Measurements from ENCODE around the gene OPALIN.

Gene OPALIN, protein sequence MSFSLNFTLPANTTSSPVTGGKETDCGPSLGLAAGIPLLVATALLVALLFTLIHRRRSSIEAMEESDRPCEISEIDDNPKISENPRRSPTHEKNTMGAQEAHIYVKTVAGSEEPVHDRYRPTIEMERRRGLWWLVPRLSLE

DNA sequence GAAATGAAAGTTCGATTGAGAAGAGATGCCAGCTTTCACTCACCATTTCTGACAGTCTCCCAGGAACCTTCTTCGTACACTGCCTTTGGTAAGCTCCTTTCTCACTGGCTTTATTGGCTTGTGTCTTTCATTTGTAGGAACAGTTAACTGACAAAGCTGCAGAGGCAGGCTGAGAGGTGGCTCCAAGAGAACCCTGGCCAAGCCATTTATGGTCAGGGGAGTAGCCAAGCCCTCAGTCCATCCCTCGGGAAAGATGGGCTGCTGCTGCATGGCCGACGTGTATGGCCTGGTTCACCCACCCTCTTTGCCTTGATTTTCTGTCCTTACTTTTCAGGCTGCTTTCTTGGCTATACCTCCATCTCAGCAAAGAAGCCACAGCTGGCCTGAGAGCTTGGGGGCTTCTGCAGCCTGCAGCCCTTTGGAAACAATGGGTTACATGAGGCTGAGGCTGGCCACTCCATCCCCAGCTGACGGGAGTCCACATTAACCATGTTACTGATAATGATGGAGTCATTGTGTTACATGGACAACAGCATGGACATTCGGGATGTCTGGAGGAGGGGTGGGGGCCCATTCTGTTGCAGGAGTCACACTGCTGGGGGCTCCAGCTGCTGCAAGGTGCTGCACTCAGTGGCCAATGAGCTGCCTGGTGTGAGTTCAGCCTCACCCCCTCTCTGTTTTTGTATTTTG is at the start of gene OPALIN:
OPALIN (minus strand) TSS at position 152 of the 690 bp plus-strand sequence; CDS start at position 46, 106 bp downstream.
- DNase-seq: no peak

DNA sequence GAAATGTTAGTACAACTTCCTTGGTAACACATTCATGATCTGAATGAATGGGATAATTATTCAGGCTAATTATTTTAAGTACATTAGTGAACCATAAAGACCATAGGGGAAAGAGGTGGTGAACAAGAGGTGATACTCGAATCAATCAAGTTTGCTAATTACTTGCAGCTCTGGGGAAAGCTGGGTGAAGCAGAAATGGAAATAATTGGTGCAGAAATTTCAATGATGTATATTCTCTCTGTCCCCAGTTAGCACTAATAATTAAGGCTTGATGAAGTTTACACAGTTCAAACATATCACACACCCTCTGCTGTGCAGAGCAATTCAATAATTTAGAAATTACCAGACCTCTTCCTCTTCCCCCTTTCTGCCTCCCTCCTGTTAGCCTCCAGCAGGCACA is 49.4 kb upstream of the OPALIN start:
- no peak for DNase-seq

DNA sequence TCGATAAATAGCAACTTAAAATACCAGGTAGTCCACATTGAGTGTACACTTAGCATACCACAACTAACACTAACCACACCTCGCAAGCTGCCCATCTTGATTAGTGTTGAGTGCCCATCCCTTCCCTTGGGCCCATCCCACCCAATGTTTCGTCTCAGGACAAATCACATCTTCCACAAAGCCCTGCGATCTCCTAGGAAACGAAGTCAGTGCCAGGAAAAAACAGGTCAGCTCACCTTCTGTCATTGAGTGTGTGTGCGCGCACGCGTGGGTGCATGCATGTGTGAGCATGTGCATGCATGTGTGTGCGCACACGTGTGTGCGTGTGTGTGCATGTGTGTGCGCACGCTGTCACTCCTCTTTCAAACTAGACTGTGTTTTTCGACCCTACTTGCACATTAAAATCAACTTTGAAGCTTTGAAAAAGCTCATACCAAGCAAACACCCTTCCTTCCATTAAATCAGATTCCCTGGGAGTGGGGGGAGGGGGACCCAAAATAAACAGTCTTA is 48.8 kb upstream of the OPALIN start:
- DNase-seq: no peak

DNA sequence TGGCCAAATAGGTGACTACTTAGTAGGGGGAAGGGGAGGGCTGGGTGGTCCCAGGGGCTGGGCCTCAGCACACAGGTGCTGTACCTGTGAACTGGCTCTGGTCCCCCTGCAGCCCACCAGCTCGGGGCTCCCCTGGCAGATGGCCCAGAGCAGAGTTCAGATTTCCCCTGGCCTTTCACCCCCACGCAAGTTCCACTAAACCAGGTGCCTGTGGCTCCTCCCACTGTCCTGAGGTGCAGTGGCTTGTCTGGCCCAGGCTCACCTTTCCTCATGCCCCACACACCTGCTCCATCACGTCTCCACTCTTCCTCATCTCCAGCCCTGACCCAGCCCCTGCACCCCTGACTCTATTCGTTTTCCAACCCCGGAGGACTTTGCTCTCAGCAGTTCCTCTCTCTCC is 47.3 kb upstream of the OPALIN start:
- no peak for DNase-seq

DNA sequence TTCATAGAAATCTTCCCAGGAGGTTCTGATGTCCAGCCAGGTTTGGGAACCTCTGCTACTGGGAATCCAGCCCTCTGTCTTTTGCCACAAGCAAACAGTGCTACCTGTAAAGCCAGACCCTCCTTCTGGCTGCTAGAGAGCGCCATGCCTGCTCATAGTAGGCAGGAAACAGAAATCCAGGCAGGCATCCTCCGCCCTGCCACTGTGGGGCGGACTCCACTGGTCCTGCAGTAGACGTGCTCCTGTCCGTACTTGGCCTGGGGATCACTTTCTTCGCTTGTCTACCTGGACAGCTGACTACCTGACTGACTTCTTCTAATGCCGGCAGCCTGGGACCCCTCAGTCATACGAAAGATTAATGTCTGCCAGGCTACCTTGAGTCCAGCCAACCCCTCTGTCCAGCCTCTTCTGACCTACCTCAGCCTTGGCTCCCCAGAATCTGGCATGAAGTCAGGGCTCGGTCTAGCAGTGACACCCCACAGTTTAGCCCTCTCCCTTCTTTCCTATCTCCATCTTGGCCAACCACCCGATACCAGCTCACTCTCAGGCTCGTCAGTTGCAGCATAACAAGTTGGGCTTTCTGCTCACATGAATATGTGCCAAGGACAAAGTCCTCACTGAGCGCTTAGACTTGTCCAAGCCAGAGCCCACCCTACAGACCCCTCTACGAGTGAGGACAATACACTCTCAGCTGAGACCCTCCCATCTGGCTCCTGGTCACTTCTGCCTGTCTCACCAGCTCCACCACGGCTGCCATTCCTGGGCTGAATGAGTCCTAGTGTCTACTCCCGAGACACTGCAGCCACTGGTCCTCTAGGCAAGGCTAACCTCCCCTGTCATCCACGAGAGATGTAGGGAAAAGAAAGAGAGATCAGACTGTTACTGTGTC is 43.9 kb upstream of the OPALIN start:
- DNase-seq: no peak

DNA sequence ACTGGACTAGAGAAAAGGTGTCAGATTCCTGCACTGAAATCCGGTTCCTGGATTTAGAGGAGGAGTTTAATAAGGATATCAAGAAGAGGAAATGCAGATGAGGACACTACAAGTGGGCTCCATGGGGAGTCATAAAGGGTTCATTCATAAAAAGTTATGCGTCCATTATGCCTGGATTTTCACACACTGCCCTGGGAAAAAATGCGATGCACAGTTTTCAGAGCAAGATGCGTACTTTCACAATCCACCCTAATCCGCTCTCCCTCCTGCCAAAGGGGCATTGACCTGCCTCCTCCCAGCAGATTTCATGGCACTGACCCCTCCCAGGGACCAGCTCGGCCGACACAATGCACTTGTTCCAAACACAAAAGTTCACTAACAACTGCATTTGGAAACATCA is 42.2 kb upstream of the OPALIN start:
- no peak for DNase-seq

DNA sequence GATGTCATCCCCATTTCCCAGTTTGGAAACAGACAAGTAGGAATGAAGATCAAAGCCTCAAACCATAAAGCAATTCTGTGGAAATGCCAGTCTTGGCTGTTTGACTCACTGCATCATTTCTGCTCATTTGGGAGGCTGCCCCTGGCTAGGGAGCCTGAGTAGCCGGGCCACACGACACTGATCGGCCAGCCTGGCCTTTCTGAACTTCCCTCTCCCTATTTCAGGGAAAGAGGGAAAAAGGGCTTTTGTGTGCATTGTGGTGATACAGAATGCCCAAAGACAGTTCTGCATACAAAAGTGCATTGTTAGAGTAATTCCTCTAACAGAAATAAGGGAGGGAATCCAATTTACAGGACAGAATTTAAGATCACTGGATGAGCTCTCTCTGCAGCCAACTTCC is 41.7 kb upstream of the OPALIN start:
- DNase-seq: no peak

DNA sequence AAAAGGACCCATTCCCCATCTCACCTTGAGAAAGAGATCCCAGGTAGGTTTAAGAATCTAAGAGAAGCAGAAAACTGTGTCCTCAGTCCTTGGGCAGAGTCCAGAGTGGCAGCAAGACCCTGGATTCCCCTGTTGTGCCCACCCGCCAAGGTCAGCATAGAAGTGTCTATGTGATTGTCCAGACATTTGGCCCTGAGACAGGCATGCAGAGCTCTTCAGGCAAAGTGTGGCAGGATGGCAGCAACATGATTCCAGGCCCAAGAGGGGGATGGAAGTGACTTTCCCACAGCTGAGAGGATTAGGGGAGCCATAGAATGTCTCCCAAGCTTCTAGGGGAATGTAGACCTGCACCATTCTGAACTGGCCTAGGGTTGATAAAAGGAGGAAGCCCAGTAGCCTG is 39.1 kb upstream of the OPALIN start:
- DNase-seq: no peak

DNA sequence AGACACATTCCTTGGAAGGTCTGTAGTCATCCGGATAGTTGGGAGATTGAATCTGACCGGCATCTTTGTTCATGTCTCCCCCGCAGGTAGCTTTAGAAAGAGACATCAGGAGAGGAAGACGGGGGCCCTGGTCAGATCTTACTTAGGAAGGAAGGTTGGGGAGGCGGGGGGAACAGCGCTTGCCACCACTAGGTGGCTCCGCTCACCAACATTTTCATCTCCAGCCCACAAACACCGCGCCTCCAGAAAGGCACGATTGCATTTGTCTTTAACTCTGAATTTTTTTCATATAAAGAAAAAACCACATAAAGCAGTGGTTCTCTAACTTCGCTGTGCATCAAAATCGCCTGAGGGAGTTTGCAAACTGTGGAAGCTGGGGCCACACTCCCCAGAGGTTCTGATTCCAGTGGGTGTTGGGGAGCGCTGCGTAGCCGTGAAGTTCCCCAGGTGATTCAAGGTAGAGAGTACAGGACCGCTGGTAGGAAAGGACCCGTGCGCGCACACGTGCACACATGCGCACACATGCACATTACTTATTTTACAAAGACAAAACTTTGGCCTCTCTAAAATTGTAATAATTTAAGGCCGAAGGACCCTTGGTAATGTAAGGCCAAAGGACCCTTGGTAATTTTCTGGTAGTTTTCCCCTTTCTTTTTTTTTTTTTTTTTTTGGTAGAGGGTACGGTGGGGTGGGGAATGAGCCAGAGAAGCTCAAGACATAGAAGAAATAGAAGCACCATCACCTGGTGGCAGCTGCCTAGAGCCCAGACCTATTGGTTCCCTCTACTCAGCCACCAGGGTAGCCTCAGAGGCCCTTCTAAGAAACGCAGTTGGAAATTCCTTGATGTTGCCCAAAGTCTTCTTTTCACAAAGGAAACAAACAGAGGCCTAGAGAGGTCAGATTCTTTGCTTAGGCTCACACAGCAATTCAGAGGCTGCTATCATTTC is 37.4 kb upstream of the OPALIN start:
- DNase-seq: peak; percentile 23

DNA sequence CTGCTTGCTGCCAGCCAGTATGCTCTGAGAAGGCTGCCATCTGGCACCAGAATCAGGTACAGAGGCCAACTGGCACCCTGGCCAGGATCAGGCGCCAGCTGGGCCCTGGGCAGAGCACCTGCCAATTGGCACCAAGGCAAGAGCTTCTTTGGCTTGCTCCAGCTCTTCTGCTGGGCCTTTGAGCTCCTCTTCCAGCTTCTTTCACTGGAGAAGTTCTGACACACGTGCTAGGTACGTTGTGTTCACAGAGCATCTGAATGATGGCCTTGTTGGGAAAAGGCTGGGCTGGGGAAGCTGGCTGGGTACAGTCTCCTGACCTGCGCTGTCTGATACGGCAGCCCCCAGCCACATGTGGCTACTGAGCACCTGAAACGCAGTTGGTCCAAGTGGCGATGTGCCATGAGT is 31.7 kb upstream of the OPALIN start:
- no peak for DNase-seq

DNA sequence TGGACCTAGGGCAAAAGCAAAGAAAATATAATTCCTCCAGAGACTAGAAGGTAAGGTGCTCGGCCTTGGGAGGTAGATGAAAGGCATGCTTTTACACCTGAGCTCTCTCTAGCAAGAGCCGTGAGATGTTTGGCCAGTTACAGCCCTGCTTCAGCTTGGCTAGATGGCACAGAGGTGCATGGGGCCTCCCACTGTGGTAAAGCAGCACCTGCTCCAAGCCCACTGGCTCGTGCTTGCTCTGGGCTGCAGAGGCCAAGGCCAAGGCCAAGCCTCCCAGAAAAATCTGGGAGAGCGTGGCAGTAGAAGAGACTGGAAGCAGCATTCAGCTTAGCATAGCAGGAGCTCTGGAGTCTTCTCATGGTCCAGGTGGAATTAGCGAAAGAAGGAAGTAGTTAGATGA is 31.0 kb upstream of the OPALIN start:
- DNase-seq: no peak

DNA sequence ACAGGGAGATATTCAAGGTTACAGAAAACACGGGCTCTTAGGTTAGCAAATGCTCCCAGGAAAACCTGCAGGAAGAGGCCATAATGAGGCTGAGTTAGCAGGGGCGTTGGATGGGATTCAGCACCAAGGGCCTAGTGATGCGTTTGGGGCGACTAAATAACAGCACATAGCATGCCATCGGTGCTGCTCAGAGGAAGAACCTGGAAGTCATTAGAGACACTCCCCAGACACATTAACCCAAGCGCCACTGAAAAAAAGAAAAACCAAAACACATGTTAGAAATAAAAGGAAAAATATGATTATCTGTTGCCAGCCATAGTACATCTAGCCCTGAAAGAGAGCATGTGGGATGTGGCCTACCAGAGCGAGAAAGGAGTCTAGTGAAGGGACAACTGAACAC is 28.8 kb upstream of the OPALIN start:
- no peak for DNase-seq

DNA sequence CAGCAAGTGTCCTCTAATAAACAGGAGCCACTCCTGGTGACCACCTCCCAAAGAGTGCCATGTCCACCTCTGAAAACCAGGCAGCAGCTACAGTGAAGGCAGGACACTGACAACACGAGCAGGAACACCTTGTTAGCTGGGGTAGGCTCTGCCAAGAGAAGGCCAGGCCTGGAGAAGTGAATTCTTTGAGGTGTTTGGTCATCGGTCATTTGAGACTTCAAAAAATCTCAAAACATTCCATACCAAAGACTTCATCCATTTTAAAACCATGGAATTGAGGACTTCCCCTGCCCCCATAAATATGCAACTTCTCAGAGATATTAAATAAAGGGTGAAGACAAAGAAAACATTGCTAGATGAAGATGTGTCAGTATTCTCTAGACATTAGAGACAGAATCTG is 28.4 kb upstream of the OPALIN start:
- no peak for DNase-seq

DNA sequence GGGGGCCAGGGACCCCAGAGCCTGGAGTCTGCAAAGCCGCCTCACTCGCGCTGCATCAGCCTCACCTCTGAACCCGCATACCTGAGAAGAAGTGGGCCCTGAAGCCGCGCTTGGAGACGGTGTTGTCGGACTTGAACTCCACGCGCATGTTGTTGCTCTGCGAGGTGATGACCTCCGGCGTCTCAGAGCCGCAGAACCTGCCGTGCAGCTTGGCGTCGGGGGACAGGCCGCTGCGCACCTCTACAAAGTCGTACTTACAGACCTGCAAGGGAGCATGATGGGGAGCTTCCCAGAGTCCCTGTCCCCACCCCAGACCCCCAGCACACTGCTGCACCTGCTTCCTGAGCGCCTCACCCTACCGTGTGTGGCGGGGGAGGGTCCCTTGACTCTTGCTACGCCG is 25.7 kb upstream of the OPALIN start:
- DNase-seq: no peak

DNA sequence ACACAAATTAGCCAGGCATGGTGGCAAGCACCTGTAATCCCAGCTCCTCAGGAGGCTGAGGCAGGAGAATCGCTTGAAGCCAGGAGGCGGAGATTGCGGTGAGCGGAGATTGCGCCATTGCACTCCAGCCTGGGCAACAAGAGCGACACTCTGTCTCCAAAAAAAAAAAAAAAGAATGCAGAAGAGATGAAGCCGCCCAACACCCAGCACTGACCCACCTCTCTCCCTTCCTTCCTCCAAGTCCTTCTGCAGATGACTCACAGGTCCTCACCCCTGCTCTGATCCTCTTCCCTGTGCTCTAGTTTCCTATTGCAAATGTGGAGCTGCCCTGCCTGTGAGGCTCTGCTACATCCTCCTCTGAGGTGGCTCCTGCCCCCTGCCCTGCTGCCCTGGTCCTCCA is 22.0 kb upstream of the OPALIN start:
- DNase-seq: no peak

DNA sequence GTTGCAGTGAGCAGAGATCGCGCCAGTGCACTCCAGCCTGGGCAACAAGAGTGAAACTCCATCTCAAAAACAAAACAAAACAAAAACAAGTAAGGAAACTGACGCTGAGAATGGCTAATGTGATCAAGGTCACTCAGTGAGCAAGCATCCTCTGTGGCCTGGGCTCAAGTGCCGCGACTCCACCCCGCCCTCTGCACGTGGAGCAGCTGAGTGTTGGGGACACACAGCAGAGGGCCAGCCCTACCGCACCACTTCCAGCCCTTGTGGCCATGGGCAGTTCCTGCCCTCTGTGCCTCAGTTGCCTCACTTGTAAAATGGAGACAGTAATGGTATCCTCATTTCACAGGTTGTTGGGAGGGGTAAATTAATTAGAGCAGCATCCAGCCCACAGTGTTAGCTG is 21.0 kb upstream of the OPALIN start:
- no peak for DNase-seq

DNA sequence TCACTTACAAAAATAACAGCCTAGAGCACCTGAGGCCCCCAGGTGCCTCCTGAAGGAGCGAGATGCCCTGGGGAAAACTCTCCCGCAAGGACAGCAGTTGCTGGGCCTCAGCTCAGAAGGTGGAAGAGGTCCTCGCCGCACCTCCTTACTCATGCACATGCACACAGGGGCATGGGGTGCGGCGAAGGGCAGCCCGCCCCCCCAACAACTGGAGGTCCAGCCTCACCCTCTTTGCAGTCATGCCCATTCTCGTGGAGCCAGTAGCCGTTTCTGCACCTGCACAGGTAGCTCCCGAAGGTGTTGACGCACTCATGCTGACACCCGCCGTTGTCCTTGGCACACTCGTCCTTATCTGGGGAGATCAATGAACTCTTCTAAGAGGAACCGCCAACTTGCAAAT is 19.9 kb upstream of the OPALIN start:
- DNase-seq: no peak

DNA sequence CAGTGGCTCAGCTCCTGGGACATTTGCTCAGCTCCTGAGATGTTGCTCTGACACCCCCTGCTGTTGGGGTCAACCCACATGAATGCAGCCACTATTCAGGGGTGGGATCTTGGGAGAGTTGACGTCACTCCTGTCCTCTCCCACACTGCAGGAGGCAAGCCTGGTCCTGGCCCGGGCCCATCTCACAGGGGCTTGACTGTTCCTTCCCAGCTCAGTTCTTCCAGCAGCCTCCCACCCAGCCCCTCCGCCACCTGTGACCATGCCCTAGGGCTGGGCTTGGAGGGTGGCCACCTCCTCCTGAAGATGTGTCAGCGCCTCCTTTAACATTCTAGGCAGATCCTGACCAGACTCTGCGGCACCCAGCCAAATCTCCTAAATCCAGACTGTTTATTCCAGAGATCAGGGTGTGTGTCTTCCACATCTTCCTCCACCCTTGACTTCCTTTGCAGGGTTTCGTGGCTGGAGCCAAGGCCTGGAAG is 19.1 kb upstream of the OPALIN start:
- no peak for DNase-seq

DNA sequence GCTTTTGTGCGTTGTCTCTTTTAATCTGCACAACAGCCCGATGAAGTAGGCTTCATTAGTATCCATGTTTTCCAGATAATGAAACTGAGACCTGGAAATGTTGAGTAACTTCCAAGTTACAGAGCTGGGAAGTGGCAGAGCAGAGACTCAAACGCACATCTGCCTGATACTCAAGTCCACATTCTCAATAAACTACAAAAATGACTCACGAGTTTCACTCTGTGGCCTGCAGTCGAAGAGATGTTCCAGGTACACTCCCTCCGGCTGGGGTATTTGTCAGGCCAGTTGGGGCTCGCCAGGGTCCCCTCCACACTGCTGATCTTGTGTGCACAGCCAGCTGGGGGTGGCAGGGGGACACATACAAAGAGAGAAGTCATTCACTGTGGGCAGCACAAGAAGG is 17.7 kb upstream of the OPALIN start:
- no peak for DNase-seq

DNA sequence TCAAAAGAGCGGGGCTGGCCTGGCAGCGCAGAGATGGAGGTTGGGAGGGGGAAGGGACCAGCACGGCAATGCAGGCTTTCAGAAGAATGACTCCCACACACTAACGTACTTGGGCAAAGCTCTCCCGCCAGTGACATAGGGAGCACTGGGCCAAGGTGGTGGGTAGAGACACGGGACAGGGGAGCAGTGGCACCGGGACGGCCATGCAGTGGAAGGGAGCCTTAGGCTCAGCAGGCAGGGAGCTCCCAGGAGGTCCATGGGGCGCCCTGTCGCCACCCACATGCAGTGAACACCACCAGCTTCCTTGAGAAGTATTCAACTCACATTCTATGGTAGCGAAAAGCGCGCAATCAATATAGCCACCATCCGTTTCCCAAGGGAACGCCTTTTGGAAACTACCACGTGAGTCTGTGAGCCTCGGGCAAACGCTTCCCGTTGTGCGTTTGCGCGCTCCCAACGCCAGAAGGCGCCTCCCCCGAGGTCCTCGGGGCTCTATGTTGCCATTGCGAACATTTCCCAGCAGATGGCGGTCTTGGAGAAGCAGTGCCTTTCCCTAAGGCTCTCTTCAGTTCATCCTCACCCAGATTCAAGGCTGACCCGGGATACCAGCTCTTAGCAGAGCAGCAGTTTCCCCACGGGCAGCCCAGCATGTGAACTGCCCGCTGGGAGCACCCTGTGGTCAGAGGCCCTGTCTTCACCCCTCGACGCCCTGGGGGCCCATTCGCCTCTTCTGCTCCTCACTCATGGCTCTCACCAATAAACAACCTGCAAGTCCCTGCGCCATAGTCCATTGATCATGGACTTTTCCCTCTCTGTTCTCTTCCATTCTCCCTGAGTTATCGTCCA is 16.4 kb upstream of the OPALIN start:
- DNase-seq: peak; percentile 37

DNA sequence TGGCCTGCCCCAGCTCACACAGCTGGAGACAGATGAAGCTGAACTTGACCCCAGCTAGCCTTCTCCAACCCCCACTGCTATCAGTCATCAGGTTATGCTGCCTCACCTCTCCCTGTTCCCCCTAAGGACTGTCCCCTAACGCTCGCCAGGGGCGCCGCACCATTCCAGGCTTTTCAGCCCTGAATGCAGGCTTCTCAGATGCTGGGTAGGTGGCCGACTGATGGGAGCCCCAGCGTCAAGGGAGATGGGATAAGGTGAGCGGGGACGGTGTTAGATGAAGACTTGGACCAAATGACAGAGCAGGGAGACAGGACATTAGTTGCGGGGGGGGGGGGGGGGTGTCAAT is 15.8 kb upstream of the OPALIN start:
- no peak for DNase-seq

DNA sequence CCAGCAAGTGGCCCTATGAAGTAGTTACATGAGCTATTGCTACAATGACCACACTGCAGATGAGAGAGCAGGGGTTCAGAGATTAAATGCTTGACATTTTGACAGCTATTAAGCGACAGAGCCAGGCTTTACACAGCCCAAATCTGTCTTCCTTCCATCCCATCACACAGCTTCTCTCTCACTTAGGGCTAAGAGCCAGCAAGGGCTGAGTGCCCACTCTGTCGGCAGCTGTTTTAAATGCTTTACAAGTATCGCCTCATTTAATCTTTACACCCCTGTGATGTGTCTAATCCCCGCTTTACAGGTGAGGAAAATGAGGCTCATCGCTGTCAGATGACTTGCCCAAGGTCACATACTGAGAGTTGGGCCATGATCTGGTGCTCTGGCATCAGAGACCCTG is 15.2 kb upstream of the OPALIN start:
- no peak for DNase-seq
